T-helper 1 cell treated with Interleukin-12 subunit alpha and Interleukin-12 subunit beta and Interleukin-4 antibody, amounts not matched to agents 30 μg/mL and 1 μg/mL, for 36 hours (primary cell): ENCODE results near the gene RAP1GAP2.
A peak's percentile ranks its signal among the peaks of the same experiment; 100 is the strongest.
"Not testable (repeated sequence)": the region's sequence is repeated elsewhere in the genome, so short reads cannot be mapped to it uniquely, and the experiment has no call there.

Experiments
- H3K27ac Mint-ChIP-seq: one replicate; pipeline ENCODE4 v1.8.0; 2021; ENCODE audit warnings: mild to moderate bottlenecking, mixed read lengths
- H3K27me3 Mint-ChIP-seq: one replicate; pipeline ENCODE4 v1.8.0; 2021; ENCODE audit warnings: low read depth, mixed read lengths
- H3K36me3 Mint-ChIP-seq: one replicate; pipeline ENCODE4 v1.8.0; 2021; ENCODE audit warnings: low read depth, mixed read lengths
- H3K4me1 Mint-ChIP-seq: one replicate; pipeline ENCODE4 v1.8.0; 2021; ENCODE audit warnings: low read depth, mixed read lengths
- H3K4me3 Mint-ChIP-seq: one replicate; pipeline ENCODE4 v1.8.0; 2021; ENCODE audit warnings: mild to moderate bottlenecking, moderate library complexity, mixed read lengths
- H3K9me3 Mint-ChIP-seq: one replicate; pipeline ENCODE4 v1.8.0; 2021; ENCODE audit warnings: mixed read lengths

RAP1GAP2 gene

GRCh38 chr17:2780256-2780655 is 16.0 kb upstream of the RAP1GAP2 start:
- no peak overlapping the region for H3K4me3 Mint-ChIP-seq
- H3K4me1 Mint-ChIP-seq: peaks cover 2% of the 10 kb centered on the region
- H3K36me3 Mint-ChIP-seq: no peaks in the 10 kb centered on the region
- H3K27me3 Mint-ChIP-seq: peaks cover 32% of the 10 kb centered on the region
- H3K9me3 Mint-ChIP-seq: no peaks in the 10 kb centered on the region
- no peak overlapping the region for H3K27ac Mint-ChIP-seq

GRCh38 chr17:2780931-2781454 is 15.2 kb upstream of the RAP1GAP2 start:
- Mint-ChIP-seq H3K9me3 (no peaks in the 10 kb centered on the region), H3K4me3 (no peak overlapping the region), H3K36me3 (no peaks in the 10 kb centered on the region), H3K27me3 (peaks cover 29% of the 10 kb centered on the region), H3K27ac (no peak overlapping the region), H3K4me1 (peaks cover 4% of the 10 kb centered on the region)

GRCh38 chr17:2781598-2781997 is 14.6 kb upstream of the RAP1GAP2 start:
- not testable (repeated sequence) for H3K27ac Mint-ChIP-seq

GRCh38 chr17:2782055-2782454 is 14.2 kb upstream of the RAP1GAP2 start:
- Mint-ChIP-seq H3K36me3 (no peaks in the 10 kb centered on the region), H3K27ac (no peak overlapping the region), H3K4me1 (peaks cover 4% of the 10 kb centered on the region), H3K4me3 (no peak overlapping the region), H3K27me3 (peaks cover 23% of the 10 kb centered on the region), H3K9me3 (no peaks in the 10 kb centered on the region)

More at GRCh38 chr17:2781598-2781997, 14.6 kb upstream of the RAP1GAP2 start:
- H3K27me3 Mint-ChIP-seq: peaks cover 27% of the 10 kb centered on the region
- not testable (repeated sequence) for H3K9me3 Mint-ChIP-seq, H3K36me3 Mint-ChIP-seq, H3K4me3 Mint-ChIP-seq, H3K4me1 Mint-ChIP-seq

GRCh38 chr17:2783310-2784030 is 12.8 kb upstream of the RAP1GAP2 start:
- Mint-ChIP-seq H3K27me3 (peaks cover 23% of the 10 kb centered on the region), H3K36me3 (no peaks in the 10 kb centered on the region), H3K4me3 (no peak overlapping the region), H3K4me1 (peaks cover 4% of the 10 kb centered on the region), H3K27ac (no peak overlapping the region), H3K9me3 (no peaks in the 10 kb centered on the region)

GRCh38 chr17:2784864-2785263 is 11.4 kb upstream of the RAP1GAP2 start:
- Mint-ChIP-seq H3K27ac (no peak overlapping the region), H3K4me1 (peaks cover 4% of the 10 kb centered on the region), H3K4me3 (no peak overlapping the region), H3K36me3 (no peaks in the 10 kb centered on the region), H3K27me3 (peaks cover 22% of the 10 kb centered on the region), H3K9me3 (no peaks in the 10 kb centered on the region)

GRCh38 chr17:2785376-2785775 is 10.9 kb upstream of the RAP1GAP2 start:
- H3K4me3 Mint-ChIP-seq, H3K36me3 Mint-ChIP-seq, H3K27ac Mint-ChIP-seq, H3K4me1 Mint-ChIP-seq, H3K9me3 Mint-ChIP-seq: not testable (repeated sequence)
- H3K27me3 Mint-ChIP-seq: peaks cover 27% of the 10 kb centered on the region

GRCh38 chr17:2786176-2786881 is 9.9 kb upstream of the RAP1GAP2 start:
- Mint-ChIP-seq H3K36me3 (peaks cover under 1% of the 10 kb centered on the region), H3K27ac (no peak overlapping the region), H3K9me3 (no peaks in the 10 kb centered on the region), H3K4me1 (peaks cover 7% of the 10 kb centered on the region), H3K27me3 (peaks cover 32% of the 10 kb centered on the region), H3K4me3 (no peak overlapping the region)

GRCh38 chr17:2789700-2790099 is 6.5 kb upstream of the RAP1GAP2 start:
- Mint-ChIP-seq H3K9me3 (no peaks in the 10 kb centered on the region), H3K27me3 (peaks cover 38% of the 10 kb centered on the region), H3K27ac (no peak overlapping the region), H3K4me3 (no peak overlapping the region), H3K36me3 (peaks cover 5% of the 10 kb centered on the region), H3K4me1 (peaks cover 32% of the 10 kb centered on the region)

- H3K9me3 Mint-ChIP-seq: no peaks in the 10 kb centered on the region
- H3K4me1 Mint-ChIP-seq: peaks cover 52% of the 10 kb centered on the region
- peak overlapping the region; percentile 73 for H3K27ac Mint-ChIP-seq
- H3K36me3 Mint-ChIP-seq: peaks cover 5% of the 10 kb centered on the region
- H3K4me3 Mint-ChIP-seq: no peak overlapping the region
- peaks cover 33% of the 10 kb centered on the region for H3K27me3 Mint-ChIP-seq
Measured at GRCh38 chr17:2792366-2793169, 3.7 kb upstream of the RAP1GAP2 start.

- H3K4me1 Mint-ChIP-seq: peaks cover 65% of the 10 kb centered on the region
- H3K27ac Mint-ChIP-seq: peak overlapping the region; percentile 84
- peaks cover 19% of the 10 kb centered on the region for H3K27me3 Mint-ChIP-seq
- H3K4me3 Mint-ChIP-seq: peak overlapping the region; percentile 82
- H3K9me3 Mint-ChIP-seq: no peaks in the 10 kb centered on the region
- peaks cover 8% of the 10 kb centered on the region for H3K36me3 Mint-ChIP-seq
Measured at GRCh38 chr17:2794111-2794803, 2.0 kb upstream of the RAP1GAP2 start.

- Mint-ChIP-seq H3K4me1 (peaks cover 68% of the 10 kb centered on the region), H3K36me3 (peaks cover 12% of the 10 kb centered on the region), H3K9me3 (no peaks in the 10 kb centered on the region), H3K4me3 (peak overlapping the region; percentile 86), H3K27me3 (peaks cover 9% of the 10 kb centered on the region), H3K27ac (peak overlapping the region; percentile 23)
Measured at GRCh38 chr17:2795441-2796163, 636 bp upstream of the RAP1GAP2 start.

GRCh38 chr17:2797226-2797625 is 988 bp downstream of the RAP1GAP2 start:
- Mint-ChIP-seq H3K27ac (no peak overlapping the region), H3K4me3 (peak overlapping the region; percentile 86), H3K27me3 (peaks cover 9% of the 10 kb centered on the region), H3K4me1 (peaks cover 59% of the 10 kb centered on the region), H3K9me3 (no peaks in the 10 kb centered on the region), H3K36me3 (peaks cover 16% of the 10 kb centered on the region)
